DND-41 (cell line): ENCODE measurements around the gene MIA3.

Source experiments
- CTCF ChIP-seq: IDR thresholded peaks from 2 replicates; pipeline ENCODE4 v1.5.1; 2012; ENCODE audit warnings: borderline replicate concordance, low read length, moderate library complexity, mild to moderate bottlenecking; ENCODE audit not compliant: poor library complexity, severe bottlenecking; ENCODE audit errors: extremely low read depth
- EZH2 ChIP-seq: IDR thresholded peaks from 3 replicates; pipeline ENCODE4 v1.6.1; 2012; ENCODE audit warnings: borderline replicate concordance, low read depth, mild to moderate bottlenecking, moderate library complexity, low read length, inconsistent platforms; ENCODE audit not compliant: severe bottlenecking

- no peak for TF ChIP-seq EZH2
- TF ChIP-seq CTCF = no peak
These were observed 77.0 kb downstream of the MIA3 start for GRCh38 chr1:222694927-222695326.
